Measurements from ENCODE around the gene ZBP1. TPM values are rescaled to one million over a fixed set of nuclear protein-coding genes. Genes with fewer than 3 reads are reported as not detected.

Gene ZBP1, protein sequence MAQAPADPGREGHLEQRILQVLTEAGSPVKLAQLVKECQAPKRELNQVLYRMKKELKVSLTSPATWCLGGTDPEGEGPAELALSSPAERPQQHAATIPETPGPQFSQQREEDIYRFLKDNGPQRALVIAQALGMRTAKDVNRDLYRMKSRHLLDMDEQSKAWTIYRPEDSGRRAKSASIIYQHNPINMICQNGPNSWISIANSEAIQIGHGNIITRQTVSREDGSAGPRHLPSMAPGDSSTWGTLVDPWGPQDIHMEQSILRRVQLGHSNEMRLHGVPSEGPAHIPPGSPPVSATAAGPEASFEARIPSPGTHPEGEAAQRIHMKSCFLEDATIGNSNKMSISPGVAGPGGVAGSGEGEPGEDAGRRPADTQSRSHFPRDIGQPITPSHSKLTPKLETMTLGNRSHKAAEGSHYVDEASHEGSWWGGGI
- under 1 TPM in 1 of 4 donors, not detected in 3; 0.19 TPM for total RNA-seq

DNA sequence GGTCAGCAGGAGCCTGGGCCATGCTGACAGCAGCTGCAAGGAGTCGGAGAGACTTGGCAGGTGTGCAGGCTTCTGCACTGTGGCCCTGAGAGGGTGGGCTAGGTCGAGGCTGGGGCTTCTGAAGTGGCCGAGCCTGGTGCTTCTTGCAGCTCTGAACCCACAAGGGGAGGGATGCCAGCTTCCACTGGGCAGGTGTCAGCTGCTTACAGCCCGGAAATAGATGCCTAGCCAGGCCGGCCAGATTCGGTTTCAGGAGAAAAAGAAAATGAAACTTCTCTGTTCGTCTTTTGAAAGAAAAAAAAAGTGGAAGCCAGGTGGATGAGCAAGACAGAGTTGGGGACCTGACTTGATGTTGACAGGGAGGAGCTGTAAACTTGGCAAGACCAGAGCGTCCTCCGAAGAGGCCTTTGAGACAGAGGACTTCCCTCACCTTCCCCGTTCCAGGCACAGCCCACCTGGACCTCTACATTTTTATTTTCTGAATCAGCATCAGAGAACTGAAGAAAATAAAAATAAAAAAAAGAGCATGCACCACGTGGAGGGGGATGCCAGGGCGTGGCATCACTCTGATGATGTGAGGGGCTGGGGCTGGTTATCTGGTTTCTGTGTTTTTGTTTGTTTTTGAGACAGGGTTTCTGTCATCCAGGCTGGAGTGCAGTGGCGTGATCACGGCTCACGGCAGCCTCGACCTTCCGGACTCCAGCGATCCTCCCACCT is at the start of gene ZBP1:
TSS of gene ZBP1 (minus strand) at position 153 of the 717 bp plus-strand sequence. CDS start at position 22, 131 bp downstream.
- intact Hi-C loops (cut with DNase I; ENCODE audit: low total_unique reads): no loop called here
- no peak within 1 kb of the TSS for H3K4me3 ChIP-seq (ENCODE audit: low read depth, poor library complexity, severe bottlenecking)
- no peak for TF ChIP-seq POLR2A (IDR thresholded peaks at IDR 0.05)
- TF ChIP-seq, protein P1, sequence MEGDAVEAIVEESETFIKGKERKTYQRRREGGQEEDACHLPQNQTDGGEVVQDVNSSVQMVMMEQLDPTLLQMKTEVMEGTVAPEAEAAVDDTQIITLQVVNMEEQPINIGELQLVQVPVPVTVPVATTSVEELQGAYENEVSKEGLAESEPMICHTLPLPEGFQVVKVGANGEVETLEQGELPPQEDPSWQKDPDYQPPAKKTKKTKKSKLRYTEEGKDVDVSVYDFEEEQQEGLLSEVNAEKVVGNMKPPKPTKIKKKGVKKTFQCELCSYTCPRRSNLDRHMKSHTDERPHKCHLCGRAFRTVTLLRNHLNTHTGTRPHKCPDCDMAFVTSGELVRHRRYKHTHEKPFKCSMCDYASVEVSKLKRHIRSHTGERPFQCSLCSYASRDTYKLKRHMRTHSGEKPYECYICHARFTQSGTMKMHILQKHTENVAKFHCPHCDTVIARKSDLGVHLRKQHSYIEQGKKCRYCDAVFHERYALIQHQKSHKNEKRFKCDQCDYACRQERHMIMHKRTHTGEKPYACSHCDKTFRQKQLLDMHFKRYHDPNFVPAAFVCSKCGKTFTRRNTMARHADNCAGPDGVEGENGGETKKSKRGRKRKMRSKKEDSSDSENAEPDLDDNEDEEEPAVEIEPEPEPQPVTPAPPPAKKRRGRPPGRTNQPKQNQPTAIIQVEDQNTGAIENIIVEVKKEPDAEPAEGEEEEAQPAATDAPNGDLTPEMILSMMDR (IDR thresholded peaks at IDR 0.05): no peak
- 76% methylated on average over 16 to 18 of the region's 18 CpGs for WGBS, 2 donors
- DNase-seq (ENCODE audit: low spot score in 2 of 2): peak in 1 of 2 donors; percentile 85

DNA sequence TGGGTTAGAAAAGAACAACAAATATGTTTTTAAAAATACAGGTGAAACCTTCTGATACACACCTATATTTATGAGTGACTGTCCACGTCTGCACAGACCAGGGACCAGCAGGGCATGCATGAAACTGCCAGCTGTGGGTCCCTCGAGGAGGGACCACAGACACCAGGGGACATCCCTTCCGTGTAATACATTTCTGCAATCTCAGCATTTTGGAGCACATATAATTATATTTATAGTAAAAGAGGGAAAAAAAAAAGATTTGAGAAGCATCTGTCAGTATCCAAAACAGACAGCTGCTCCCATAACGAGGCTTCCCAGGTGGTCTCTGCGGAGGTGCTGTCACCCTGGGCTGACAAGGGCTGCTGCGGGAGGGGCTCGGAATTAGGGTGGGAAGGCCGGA is 49.4 kb upstream of the ZBP1 start:
- intact Hi-C loops (cut with DNase I; ENCODE audit: low total_unique reads): no loop called here
- 89 to 90% methylated on average over 8 of the region's 8 CpGs for WGBS, 2 donors
- no peak for TF ChIP-seq POLR2A (IDR thresholded peaks at IDR 0.05)
- TF ChIP-seq, protein P1 (IDR thresholded peaks at IDR 0.05): no peak
- DNase-seq (ENCODE audit: low spot score in 2 of 2): no peak
- H3K4me3 ChIP-seq (ENCODE audit: low read depth, poor library complexity, severe bottlenecking): no peak overlapping the region

DNA sequence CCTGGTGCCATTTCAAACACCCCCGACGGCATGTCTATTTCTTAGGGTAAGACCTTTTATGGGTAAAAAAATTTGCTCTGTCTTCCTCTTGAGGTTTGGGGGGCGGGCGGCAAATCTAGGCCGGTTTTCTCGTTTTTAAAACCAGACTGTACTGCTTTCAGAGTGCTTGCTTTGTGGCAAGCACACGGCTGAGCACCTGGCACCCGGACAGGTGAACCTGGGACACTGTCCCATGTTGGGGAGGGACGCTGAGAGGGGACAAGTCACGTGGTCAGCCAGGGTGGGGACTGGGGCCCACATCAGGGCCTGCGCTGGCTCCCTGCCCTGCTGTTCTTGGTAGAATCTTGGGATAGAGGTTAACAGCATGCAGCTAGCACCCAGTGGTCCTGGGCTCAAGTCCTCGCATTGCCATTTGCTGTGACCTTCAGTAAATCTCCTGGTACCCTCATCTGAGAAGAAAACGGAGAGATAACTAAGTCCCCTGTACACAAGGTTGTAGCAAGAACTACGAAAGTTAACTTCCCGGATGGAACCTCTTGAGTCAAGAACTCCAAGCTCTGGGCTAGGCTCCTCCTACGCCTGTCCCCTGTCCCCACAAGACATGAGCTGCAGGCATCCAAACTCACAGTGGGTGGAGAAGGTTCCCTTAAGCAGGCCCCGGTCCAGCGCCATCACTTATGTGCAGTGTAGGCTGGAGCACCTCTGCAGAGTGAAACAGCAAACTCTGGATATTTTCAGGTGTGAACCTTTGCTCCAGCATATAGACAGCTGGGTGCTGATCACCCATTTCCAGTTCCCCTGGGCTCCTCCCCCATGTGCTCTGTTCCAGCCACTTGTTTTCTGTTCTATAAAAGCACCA is 47.9 kb upstream of the ZBP1 start:
- intact Hi-C loops (cut with DNase I; ENCODE audit: low total_unique reads): no loop called here
- 85 to 86% methylated on average over 18 of the region's 18 CpGs for WGBS, 2 donors
- TF ChIP-seq, protein P1 (IDR thresholded peaks at IDR 0.05): no peak
- TF ChIP-seq POLR2A (IDR thresholded peaks at IDR 0.05): no peak
- no peak for DNase-seq (ENCODE audit: low spot score in 2 of 2)
- no peak overlapping the region for H3K4me3 ChIP-seq (ENCODE audit: low read depth, poor library complexity, severe bottlenecking)

DNA sequence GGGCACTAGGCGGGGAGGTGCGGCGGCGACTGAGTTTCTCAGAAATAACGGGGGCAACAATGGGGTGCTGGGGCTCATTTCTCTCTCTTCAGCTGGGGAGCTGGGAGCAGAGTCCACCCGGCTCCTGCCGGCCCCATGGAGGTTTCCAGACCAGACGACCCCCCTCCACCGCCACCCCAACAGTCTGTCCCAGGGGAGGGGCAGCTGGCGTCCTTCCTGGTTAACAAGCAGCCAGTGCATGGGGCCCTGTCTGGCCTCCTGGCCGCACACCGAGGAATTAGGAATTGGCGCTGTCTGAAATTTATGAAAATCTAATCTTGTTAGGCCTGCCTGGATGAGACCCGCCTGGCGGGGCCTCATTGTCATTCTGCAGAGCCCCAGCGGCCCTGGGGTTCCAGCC is 47.2 kb upstream of the ZBP1 start:
- no peak for TF ChIP-seq POLR2A (IDR thresholded peaks at IDR 0.05)
- TF ChIP-seq, protein P1 (IDR thresholded peaks at IDR 0.05): no peak
- H3K4me3 ChIP-seq (ENCODE audit: low read depth, poor library complexity, severe bottlenecking): no peak overlapping the region
- intact Hi-C loops (cut with DNase I; ENCODE audit: low total_unique reads): no loop called here
- WGBS, 2 donors: 83 to 88% methylated on average over 15 to 16 of the region's 16 CpGs
- DNase-seq (ENCODE audit: low spot score in 2 of 2): no peak

DNA sequence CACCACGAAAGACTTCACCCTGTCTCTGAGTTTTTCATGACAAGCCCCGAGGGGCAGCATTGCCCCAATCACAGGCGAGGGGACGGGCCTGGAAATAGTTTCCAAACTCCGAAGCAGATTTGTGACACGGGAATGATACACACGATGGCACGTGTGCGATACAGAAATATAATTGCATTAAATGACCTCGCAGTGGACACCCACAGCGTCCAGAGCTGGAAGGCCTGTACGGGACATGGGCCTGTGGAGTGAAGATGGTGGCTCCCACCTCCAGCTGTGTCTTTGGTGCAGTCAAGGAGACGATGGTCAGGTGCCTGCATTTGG is 46.6 kb upstream of the ZBP1 start:
- no peak for TF ChIP-seq POLR2A (IDR thresholded peaks at IDR 0.05)
- TF ChIP-seq, protein P1 (IDR thresholded peaks at IDR 0.05): no peak
- intact Hi-C loops (cut with DNase I; ENCODE audit: low total_unique reads): no loop called here
- DNase-seq (ENCODE audit: low spot score in 2 of 2): no peak
- 75 to 82% methylated on average over 13 of the region's 13 CpGs for WGBS, 2 donors
- H3K4me3 ChIP-seq (ENCODE audit: low read depth, poor library complexity, severe bottlenecking): no peak overlapping the region
